GM19099 (cell line): ENCODE measurements around the gene TMIGD1.

Experiments used
- POLR2A ChIP-seq: IDR thresholded peaks from 3 replicates; pipeline ENCODE4 v1.6.1; 2011; ENCODE audit warnings: low read depth; ENCODE audit not compliant: insufficient read length; ENCODE audit errors: extremely low read depth

TMIGD1 gene

DNA sequence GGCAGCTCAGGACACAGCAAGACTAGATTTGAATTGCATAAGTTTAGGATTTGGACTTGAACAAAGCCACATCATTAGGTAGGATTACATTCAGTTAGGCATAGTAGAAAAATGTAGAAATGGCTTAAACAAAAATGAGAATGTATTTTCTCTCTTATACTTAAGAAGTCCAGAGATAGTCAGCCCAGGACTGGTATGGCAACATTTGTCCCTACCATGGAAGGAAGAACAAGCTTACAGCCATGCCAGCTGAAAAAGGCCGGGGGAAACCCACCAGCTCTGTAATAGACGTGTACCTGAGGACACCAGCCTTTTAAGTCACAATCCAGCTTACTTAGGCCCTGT is 11.2 kb upstream of the TMIGD1 start:
- TF ChIP-seq POLR2A: no peak

DNA sequence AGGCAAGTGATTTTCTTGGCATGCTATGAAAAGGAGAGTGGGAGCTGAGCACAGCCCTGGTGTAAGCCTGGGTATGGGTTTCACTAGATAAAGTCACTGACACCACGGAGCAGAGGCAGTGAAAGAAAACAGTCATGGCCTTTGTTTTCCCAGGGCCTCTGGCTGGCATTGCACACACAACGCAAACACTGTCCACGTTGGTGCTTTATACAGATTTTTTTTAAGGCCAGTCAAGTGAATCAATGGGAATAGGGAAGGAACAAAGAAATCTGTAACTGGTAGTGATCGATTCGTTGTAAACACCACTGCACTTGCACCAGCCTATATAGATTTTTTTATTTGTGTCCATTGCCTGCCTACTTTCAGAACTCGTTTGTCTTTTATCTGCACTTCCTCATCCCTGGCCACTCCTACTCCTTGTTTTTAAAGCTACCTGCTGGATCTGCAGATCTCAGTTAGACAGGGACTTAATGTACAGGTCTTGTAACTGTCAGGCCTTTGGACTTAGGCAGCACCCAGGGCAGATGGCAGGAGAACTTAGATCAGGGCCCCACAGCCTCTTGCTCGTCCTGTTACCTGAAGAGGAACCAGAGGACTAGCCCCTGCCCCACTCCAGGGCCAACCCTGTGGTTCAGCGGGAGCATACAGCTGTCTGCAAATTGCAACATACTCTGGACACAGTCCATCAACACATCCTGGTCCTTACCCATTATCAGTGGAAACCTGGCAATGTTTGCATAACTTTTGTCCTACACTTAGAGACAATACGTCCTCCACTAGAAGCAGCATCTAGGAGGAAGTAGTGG is 10.6 kb upstream of the TMIGD1 start:
- TF ChIP-seq POLR2A: no peak

DNA sequence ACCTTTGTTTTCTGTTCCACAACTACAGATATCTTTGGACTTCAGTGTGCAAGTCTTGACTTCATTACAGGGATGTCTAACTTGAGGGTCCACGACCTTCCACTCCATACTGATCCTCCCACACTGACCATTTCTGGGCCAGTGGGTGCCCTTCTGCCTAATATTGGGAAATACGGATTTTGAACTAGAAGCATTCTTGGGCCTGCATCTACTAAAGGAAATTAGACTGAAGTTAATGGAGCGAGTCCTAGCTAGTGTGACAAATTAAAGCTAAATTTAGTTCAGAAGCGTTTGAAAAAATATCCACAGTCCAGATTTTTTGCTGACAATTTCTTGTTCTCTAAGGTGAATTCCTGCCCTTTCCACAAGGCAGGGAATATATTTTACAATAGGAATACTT is 9.9 kb upstream of the TMIGD1 start:
- TF ChIP-seq POLR2A: no peak

DNA sequence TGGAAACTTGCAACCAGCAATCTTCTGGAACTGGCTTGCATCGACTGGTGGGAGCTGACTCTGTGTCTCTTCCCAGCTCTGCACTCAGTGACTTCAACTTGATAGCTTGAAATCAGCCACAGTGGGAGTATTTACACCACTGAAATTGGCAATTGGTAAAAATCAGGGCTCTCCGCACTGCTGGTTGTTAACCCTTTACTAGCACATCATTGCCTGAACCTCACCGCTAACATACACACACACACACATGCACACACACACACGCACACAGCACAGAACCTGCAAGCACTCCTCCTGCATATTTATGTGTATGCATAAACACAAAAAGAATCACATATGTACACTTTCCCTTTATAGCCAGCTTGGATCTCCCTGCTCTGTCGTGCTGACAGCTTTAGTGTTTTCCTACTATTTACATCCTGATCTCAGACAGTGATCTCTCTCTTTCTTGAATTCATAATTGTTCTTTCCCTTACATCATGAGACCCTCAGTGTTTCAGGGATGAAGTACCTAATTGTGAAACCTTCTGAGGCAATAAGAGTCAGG is 7.9 kb upstream of the TMIGD1 start:
- TF ChIP-seq POLR2A: no peak

DNA sequence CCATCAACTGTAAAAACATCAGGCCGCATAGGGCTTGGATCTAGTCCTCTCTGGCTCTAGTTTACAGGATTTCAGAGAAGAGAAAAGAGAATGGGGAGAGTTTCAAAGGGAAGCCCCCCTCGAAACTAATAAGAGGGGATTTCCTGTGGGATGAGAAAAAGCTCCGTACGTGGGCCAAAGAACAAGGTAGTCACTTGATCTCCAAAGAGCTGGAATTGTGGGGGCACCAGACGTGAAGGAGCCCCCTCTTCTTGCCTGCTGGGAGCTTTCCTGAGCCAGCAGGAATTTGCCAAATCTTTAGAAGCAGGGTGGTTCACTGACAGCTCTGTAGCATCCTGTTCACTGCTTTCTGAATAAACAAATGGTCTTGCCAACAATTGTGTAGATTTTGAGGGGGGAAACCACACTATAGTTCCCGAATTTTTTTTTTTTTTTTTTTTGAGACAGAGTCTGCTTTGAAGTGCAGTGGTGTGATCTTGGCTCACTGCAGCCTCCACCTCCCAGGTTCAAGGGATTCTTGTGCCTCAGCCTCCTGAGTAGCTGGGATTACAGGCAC is 7.0 kb upstream of the TMIGD1 start:
- TF ChIP-seq POLR2A: no peak

DNA sequence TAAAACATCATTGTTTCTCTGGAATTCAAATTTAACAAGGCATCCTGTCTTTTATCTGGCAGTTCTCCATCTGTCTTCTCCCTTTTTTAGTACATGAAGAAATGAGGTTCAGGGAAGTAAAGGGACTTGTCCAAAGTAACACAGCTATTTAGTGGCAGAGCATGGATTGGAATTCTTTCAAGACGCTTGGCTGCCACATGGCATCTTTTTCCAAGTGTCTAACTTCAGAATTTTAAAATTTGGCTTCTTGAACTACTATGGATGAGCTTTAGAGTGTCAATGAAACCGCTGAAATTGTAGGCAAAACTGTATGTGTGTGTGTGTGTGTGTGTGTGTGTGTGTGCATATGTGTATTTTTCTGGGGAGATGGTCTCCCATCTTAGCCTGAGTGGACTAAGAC is 5.2 kb upstream of the TMIGD1 start:
- TF ChIP-seq POLR2A: no peak

DNA sequence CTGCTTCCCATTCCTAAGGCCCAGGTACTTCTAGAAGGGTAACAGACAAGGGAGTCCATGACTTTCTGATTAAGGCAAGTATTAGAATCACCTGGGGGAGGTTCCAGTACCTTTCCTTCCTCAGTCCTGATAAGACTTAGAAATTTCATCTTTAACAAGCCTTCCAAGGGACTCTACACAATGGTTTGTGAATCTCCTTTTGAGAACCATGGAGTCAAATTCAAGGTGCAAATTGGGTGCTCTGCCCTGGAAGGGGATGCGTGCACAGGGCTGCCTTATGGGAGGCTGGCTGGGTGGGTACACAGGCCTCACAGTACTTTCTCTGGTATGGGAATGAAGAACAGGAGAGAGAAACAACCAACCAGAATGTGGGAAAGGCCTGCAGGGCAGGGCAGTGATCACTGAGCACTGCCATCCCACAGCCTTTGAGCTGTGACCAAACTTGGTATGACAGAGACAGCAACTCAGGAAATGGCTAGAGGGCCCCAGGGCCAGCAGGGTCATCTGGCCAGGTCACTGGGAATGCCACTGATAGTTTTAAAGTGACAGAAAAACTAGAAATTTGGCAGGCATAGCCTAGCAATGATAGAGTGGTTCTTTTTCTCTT is 3.6 kb upstream of the TMIGD1 start:
- TF ChIP-seq POLR2A: no peak

DNA sequence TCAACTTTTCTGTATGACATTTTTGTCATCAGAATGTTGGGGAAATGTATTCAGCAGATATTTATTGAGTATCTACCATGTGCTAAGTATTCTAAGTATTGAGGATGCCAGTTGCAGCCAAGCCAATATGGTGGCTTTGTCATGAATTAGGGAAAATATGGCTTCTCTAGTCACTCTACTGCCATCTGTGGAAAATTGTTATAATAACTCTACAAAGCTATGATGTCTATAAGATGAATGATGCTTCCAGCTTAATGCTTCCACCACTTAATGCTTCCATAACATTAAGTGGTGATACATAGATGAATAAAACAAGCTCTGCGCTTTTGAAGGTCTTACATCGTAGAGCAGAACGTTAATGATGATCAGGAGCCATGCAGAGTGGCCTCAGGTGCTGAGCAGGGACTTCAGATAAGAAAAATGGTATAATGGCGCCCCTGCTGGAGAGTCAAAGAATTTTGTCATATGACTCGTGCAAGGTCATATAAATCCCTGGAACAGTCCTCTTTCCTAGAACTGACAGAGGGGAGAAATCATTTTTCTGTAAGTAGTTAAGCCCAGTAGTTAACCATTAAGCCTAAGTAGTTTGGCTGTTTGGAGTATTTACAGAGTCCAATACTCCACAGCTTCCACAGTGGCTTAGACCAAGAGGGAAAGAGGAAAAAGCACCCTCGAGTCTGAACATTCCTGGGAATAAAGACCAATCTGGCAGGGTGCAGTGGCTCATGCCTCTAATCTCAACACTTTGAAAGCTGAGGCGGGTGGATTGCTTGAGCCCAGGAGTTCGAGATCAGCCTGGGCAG is 2.7 kb upstream of the TMIGD1 start:
- TF ChIP-seq POLR2A: no peak

DNA sequence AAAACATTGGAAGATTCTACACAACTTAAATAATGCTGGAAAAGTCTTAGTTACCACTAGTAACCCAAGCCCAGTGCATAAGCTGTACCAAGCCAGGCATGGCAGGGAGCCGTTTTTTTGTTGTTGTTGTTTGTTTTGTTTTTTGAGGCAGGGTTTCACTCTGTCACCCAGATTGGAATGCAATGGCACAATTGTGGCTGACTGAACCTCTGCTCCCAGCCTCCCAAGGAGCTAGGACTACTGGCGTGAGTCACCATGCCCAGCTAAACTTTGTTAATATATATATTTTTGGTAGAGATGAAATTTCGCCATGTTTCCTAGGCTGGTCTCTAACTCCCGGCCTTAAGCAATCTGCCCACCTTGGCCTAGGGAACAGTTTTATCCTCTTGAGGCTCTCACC is 564 bp upstream of the TMIGD1 start:
- no peak for TF ChIP-seq POLR2A

DNA sequence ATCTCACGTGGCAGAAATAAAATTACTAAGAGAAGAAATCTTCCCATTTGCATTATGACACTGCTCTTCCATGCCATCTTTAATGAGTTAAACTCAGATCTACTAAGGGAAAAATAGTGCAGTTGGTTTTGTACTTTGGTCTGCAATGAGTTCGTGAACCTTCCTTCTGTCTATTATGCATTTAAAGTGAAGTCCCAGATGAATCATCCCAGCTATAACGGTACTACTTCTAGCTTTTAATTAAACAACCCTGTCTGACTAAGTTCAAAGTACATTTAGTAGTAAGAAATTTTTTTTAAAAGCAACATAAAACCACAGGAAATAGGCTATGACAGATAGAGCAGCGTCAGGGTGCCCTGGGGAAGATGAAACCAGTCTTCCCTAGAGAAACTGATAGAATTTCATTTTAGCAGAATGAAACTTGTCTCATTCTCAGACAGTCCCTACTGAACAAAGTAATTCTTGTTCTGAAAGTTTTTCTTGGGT is 1.8 kb downstream of the TMIGD1 start:
- no peak for TF ChIP-seq POLR2A

DNA sequence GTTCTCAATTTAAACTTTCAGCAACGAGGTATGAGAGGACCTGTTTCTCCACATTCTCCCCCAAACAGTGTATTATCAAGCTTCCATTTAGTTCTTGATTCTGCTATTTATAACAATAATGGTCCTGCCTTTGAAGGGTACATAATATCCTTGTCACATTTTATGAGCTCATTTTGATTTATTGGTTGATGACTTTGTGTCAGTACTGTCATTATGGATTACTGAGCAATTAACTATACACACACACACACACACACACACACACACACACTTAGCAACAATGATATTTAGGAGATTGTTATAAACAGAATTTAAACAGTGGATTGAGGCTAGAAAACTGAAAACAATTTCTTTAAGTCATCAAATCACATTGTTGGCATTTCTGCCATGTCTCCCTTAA is 7.0 kb downstream of the TMIGD1 start:
- no peak for TF ChIP-seq POLR2A

DNA sequence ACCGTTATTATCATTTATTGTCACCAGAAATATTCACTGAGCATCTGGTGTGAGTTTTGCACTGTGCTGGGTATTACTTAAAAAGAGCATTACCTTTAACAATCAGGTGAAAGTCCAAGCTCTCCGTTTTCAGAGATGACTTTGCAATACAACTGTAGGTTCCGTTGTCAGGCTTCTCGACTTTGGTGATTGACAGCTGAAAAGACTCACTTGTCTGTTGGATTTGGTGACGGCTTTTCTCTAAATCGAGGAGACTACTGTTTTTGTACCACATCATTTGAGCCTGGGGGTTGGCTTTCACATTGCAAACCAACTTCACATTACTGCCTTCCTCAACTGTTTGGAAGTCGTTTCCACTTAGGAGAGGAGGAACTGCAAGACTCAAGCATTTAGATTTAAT is 9.1 kb downstream of the TMIGD1 start:
- no peak for TF ChIP-seq POLR2A

DNA sequence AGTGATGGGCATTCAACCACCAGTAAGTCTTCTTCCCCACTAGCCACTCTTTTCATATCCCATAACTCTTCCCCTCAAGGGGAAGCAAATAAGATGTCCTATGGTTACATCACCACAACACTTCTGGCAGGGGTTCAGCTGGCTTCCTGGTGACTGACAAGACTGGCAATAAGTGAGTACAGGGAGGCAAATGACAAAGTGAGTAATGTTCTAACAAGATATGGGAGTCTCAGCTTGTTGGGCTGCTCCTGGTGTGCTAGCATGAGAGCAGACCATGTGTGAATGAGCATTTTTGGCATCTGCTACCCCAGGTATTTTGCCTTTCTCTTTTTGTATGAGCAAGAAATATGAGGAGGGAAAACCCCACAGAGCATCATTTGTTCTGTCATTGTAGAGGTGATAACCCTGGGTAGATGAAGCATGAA is 9.9 kb downstream of the TMIGD1 start:
- TF ChIP-seq POLR2A: no peak

DNA sequence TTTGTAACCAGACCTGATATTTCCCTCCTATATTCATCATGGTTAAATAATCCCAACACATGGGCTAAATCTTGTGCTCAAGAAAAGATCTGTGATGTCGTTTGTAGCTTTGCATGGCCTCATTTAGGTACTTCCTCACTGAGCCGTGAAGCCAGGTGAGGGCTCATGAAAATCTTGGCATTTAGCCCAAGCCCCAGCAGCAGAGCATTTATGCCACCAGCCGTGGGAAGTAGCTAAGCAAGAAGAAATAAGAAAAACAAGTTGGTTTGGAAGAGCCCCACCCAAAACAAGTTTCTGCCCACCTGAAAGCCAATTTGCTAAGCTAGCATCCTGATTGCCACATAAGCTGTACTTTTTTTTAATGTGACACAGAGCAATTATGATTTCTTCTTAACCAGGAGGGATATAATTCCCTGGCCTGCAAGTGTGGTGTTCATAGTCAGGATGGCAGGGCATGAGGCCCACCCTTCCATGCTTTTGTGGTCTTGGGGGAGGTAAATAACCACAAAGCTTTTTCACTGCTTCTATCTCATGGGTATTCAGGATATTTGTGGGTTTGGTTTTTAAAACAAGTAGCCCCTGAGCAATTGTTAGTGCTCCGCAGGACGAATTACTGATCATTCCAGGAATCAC is 10.5 kb downstream of the TMIGD1 start:
- no peak for TF ChIP-seq POLR2A

DNA sequence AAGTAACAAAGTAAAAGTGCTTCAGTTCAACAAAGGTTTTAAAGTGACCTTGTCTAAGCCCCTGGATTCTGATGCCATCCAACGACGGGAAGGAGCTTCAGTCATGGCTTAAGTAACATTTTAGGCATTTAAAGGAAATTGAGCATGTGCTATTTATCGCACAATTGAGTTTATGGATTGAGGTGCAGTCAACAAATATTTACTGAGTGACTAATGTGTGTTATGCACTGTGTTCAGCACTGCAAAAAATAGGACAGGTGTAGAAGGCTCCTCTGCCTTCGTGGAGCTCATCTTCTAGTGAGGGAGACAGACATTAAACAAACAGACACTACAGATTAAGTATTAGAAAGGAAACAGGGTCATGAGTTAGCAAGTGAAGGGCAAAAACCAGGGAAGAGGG is 12.5 kb downstream of the TMIGD1 start:
- TF ChIP-seq POLR2A: no peak
